ENCODE data around the gene CDH23.

Gene CDH23

DNA sequence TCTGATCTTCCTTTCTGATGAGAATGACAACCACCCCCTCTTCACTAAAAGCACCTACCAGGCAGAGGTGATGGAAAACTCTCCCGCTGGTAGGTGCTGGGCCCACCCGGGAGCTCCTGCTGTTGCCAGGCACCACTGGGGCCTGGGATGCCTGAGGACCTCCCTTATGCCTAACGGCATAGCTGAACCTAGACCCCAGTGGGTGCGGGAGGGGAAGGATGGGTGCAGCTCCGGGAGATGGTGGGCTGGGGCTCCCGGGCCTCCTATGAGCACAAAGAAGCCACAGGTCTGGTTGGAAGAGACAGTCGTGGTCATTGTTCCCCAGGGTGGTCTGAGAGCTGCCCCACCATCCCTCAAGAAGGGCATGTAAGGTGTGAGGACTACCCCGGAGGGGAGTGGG, 392.2 kb downstream of the CDH23 start:
- no peak for DNase-seq

GRCh38 chr10:71789871-71790270, 393.2 kb downstream of the CDH23 start:
- DNase-seq = no peak

DNA sequence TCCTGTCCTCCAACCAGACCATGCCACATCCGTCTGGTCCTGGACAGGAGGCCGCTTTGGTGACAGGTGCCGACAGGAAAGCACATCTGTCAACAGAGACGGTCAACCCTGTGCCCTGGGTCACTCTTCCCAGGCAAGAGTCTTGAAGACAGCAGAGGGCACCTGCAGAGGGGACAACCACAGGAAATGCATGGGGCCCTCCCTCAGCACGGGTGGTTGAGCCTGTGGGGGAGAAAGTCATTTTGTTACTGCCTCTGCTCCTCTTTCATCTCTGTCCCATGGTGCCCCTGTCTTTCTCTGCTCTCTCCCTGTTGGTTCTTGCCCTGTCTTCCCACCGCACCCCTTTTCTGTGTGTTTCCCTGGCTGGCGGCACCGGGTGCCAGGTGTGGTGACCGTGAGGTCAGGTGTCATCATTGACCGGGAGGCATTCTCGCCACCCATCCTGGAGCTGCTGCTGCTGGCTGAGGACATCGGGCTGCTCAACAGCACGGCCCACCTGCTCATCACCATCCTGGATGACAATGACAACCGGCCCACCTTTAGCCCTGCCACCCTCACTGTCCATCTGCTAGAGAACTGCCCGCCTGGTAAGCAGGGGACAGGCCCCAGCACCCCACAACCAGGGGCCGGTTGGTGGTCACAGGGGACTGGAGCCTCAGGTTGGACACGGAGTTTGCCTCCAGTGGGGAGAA, 394.2 kb downstream of the CDH23 start:
- no peak for DNase-seq

DNA sequence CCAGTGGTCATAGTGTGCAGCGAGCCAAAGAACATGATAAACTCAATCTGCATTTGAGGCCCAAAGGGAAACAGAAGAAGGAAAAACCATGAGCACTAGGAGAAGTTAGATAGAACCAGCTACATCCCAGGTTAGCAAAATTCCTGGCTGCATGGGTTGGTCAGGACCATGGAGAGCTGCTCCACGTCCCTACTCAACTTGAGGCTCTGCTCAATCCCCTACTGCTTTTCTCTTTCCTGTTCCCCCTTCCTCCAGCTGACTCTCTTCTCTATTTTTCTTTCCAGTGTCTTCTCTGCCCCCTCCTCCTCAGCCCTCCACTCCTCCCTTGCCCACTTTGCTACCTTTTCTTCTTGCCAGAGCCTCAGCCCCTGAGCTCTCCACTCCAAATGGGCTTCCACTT, 398.5 kb downstream of the CDH23 start:
- no peak for DNase-seq

- DNase-seq = no peak
Observed at GRCh38 chr10:71796749-71797405, 400.2 kb downstream of the CDH23 start.

DNA sequence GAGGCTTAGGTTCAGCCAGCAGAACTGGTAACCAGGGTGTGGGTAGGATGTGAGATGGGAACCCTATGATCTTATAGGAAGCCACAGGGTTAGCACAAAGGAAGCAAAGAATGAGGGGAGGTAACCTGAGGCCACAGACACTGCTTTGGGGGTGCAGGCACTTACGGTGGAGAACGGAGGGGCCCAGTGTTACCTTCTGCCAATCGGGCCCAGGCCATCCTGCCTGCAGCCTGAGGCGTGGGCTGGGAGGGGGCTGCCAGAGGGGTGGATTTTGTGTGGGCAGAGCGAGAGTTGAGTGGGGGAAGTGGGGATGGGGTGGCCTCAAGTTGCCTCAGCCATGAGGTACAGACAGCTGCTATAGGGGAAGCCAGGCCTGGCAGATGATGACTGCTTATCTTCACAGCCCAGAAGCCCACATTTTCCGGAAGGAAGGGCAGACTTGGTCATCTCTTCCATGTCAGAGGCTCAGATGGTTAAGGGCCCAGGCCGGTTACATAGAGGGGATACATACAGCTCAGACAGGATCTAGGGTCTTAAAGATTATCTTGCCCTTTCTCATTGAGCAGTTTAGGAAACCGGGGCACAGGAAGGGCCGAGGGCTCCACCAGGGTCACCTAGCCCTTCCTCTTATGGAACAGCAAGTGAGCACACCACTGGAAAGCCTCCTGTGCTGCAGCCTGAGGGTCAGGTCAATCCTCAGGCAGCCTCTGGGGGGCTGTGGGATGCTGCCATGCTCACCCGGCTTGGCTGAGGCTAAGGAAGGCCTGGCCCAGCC, 401.0 kb downstream of the CDH23 start:
- DNase-seq = no peak

- DNase-seq = no peak
Observed at GRCh38 chr10:71798308-71798624, 401.5 kb downstream of the CDH23 start.

DNA sequence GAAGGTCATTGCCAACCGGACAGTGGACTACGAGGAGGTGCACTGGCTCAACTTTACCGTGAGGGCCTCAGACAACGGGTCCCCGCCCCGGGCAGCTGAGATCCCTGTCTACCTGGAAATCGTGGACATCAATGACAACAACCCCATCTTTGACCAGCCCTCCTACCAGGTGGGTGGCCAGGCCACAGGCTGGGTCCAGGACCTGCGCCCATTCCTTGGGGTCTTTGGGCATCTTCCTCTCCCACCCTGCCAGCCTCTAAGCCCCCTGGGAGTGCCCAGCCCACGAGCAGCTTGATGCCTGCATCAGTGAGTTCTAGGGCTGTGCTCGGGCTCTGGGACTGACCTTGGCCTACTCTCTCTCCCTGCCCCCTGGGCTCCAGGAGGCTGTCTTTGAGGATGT, 402.4 kb downstream of the CDH23 start:
- DNase-seq = no peak

DNA sequence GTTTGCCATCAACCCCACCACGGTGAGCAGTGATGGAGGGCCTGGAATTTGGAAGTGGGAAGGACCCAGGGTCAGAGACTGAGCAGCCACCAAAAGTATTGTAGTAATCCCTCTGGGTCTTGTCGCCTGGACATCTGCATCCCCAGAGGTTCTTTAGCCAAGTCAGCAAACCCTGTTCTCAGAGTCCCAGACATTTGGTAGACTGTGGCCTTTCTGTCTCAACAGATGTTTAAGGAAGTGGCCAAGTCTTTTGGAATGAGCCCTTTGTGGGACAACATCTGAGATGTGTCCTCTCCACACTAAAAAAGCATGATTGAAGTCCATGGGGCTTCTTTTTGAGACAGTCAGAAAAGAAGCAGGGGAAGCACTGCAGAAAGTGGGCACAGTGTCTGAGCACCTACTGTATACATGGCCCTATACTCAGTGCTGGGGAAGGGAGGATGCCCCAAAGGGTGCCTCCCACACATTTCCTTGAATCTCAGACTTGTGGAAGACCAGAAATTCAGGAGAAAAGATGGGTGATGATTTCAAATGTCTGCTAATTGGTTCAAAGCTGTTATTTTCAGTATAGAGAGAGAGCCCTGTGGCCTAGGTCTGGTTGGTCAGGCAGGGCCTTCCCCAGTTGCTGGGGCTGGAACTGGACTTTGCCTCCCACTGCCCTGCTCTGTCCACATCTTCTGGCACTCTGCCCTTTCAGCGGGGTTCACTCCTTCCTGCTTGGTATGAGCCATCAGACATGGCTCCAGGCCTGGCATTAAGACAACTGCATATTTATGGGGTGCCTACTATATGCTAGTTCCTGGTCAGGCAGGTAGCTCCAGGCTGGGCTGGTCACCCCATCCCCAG, 403.1 kb downstream of the CDH23 start:
- no peak for DNase-seq

- no peak for DNase-seq
Observed at GRCh38 chr10:71801361-71801760, 404.6 kb downstream of the CDH23 start.

GRCh38 chr10:71802235-71802634, 405.5 kb downstream of the CDH23 start:
- DNase-seq = no peak

GRCh38 chr10:71802715-71803488, 406.2 kb downstream of the CDH23 start:
- no peak for DNase-seq

DNA sequence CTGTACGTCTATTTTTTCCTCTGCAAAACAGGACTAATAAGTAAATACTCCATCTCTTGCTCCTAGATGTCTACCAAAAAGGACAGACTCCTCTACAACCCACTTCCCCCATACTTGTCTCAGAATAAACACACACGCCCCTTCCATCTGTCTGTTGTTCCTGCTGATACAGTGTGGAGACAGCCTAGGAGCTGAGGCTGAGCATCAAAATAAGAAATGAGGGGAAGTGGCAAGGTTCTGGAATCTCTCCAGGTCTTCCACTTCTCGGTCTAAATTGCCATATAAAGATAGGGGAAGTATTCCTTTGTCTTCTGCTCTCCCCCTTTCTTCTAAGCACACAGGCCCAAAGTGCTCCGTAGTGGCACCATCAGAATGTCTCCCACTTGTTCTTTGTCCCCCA, 407.4 kb downstream of the CDH23 start:
- no peak for DNase-seq

- DNase-seq = no peak
Observed at GRCh38 chr10:71805776-71806703, 409.3 kb downstream of the CDH23 start.

- DNase-seq = no peak
Observed at GRCh38 chr10:71806704-71807556, 410.2 kb downstream of the CDH23 start.

- no peak for DNase-seq
Observed at GRCh38 chr10:71807557-71808510, 411.1 kb downstream of the CDH23 start.

- no peak for DNase-seq
Observed at GRCh38 chr10:71809628-71810027, 412.9 kb downstream of the CDH23 start.

DNA sequence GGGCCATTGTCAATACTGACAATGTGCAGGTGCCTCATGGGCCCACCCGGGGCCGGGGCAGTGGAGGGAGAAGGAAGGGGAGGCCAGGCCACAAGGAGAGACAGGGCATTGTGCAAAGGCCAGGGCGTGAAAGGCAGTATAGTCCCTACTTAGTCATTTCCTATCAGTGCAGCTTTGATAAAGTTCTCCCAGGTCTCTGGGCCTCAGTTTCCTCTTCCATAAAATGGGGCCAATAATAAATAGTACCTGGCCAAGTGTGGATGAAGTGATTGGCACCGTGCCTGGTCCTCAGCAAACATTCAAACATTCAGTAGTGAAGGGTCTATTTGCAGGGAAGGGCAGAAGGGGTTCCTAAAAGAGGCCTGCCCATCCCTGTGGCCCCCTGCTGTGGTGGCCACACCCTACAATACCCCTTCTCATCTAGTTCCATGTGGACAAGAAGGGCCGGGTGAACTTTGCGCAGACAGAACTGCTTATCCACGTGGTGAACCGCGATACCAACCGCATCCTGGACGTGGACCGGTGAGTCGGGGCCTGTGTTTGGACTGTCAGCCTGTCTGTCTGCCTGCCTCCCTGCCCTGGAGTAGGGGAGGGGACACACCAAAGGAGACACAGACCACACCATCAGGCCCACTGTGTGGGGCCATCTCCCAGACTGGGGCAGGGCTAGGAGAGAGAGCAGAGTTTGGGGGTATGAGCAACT, 413.5 kb downstream of the CDH23 start:
- no peak for DNase-seq

All from NCI-H1417 treated with DMSO at 0.1 percent for 48 hours (cell line).